Epidermal melanocyte (primary cell): ENCODE data around the gene GBF1.
"Not testable (repeated sequence)": the region's sequence is repeated elsewhere in the genome, so short reads cannot be mapped to it uniquely, and the experiment has no call there.

Experiments
- DNase-seq: peaks from one replicate; pipeline ENCODE4 v3.0.0; 2011; ENCODE audit warnings: low spot score; ENCODE audit not compliant: insufficient read length

GBF1 gene

DNA sequence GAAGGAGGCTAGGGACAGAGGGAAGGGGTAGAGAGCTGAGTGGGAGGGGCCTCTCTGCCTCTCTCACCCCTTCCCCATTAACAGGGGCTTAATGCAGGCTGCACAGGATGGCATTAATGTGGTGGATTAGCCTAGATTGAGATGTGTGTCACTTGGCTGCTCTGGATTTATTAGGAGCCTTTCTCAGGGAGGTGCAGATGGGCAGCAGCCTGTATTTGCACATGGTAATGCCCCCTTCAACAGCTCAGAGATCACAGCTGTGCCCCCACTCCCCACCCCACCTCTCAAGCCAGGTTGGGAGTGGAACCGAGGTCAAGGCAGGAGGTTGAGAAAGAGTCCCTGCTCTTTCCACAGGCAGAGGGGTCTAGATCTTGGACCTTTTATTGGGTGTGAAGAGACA lies 11.3 kb upstream of the GBF1 start:
- no peak for DNase-seq

DNA sequence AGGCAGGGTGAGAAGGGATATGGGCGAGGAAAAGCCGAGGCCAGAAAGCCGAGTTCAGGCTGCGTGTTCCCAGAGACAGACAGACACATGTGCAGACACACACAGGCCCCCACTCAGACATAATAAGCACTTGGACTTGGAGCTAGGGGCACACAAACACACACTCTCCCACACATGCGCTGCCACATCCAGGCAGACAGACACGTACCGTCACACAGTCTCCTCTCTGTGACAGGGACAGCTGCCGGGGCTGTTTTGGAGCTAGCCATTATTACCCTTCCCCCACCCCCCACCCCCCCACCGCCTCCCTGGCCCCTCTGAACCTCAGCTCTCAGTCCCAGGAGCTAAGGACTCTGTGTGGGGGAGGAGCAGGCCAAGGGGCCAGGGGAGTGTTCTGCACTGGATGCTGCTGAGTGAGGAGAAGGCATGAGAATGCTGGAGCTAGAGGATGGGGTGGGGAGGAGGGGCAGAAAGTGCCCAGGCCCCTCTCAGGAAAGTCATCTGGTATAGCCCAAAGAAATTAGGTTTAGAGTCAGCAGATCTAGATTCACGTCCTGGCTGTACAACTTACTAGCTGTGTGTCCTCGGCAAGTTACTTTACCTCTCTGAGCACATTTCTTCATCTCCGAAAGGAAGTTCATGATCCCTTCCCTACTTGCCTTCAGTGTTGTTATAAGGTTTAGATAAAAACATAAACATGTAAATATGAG lies 10.3 kb upstream of the GBF1 start:
- DNase-seq = no peak

- no peak for DNase-seq
Observed at GRCh38 chr10:102235598-102235920, 9.8 kb upstream of the GBF1 start.

DNA sequence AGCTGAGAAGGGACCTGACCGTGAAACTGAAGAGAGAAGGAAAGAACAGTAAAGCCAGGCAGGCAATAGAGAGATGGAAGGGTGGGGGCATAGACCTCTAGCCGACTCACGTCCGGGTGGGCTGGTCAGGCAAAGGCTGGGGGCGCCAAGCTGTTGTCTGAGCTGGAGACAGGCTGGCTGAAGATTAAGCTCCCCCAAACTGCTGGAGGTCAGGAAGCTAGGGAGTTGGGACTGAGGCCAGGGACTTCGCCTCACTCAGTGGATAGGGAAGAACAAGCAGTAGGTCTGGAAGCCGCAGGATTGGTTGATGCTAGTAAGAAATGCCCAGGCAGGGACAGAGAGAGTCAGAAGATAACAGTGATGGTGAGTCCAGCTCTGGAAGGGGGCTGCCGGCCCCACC lies 9.3 kb upstream of the GBF1 start:
- no peak for DNase-seq

- DNase-seq = no peak
Observed at GRCh38 chr10:102237711-102238252, 7.5 kb upstream of the GBF1 start.

GRCh38 chr10:102240467-102241031 lies 4.8 kb upstream of the GBF1 start:
- DNase-seq = no peak

GRCh38 chr10:102241032-102241443 lies 4.3 kb upstream of the GBF1 start:
- DNase-seq = no peak

GRCh38 chr10:102241444-102242117 lies 3.8 kb upstream of the GBF1 start, which contains the start of gene PITX3:
Gene PITX3, minus strand, starts transcription at chr10:102241512. Its CDS starts 9,432 bp downstream, at chr10:102232080.
- peak; percentile 98 for DNase-seq

- DNase-seq = no peak
Observed at GRCh38 chr10:102242118-102242485, 3.2 kb upstream of the GBF1 start.

DNA sequence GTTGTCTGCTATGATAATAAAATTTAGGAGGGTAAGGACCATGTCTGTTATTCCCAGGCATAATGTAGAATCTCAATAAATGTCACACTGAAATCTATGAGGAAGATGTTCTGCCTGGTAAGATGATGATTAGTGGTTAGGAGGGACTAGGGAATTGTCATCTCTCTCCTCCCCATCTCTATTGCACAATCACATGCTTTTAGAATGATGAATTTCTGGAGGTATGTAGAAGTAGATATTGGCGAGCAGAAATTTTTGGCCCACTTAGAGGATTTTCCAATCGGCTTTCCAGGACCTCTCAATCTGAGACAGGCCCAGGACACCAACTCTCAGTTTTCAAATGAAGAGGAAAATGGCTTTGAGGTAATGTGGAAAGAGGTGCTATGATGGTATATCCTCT lies 2.0 kb upstream of the GBF1 start:
- DNase-seq = no peak

DNA sequence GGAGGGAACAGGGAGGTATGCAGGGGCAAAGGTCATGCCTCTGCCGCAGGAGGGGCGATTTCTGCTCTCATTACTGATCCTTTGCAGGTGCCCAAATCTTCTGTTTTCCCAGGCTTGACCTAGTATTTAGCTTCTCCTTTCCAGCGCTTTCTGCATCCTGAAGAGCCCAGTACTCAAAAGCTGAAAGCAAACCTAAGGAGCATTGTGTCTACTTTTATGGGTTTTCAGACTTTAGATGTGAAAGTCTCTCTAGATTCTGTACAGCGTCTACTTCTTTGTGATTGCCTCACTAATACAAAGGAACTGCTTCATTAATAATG lies 560 bp downstream of the GBF1 start:
- DNase-seq = no peak

DNA sequence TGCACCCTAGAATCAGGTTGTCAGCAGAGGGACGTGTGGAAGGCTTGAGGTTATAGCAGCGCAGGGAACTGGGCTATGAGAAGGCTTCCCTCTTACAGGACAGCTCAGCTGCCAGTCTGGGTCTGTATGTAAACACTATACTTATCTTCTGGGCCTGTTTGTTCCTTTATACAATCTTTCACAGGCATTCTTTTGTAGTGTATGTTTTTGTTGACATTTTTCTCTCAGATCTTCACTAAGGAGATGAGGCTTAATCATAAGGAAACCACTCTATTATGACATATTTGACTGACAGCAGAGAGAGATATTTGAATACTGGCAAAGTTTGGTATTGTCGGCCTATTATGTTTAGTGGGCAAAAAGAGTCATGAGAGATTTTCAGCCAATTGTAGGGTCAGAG lies 929 bp downstream of the GBF1 start:
- no peak for DNase-seq

DNA sequence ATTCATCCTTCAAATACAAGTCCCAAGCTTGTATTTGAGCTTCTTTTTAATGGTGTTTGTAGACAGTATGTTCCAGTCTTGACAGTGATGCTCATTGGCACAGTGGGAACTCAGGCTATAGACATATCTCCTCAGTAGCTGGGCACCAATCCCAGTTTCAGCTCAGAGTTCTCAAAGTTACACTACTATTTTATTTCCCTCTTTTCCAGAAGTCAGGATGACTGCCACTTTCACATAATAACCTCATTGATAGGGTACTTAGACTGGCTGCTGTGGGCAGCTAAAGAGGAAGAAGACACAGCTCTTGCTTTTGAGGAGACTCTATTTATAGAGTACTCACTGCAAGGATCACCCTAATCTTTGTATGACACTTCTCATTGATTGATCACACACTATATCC lies 2.4 kb downstream of the GBF1 start:
- DNase-seq = no peak

DNA sequence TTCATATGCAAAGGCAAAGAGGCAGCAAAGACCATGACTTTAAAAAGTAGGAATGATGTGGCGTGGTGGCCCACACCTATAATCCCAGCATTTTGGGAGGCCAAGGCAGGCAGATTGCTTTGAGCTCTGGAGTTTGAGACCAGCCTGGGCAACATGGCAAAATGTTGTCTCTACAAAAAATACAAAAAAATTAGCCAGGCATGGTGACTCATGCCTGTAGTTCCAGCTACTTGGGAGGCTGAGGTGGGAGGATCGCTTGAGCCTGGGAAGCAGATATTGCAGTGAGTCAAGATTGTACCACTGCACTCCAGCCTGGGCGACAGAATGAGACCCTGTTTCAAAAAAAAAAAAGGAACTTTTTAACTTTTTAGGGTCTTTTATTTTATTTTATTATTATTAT lies 7.2 kb downstream of the GBF1 start:
- not testable (repeated sequence) for DNase-seq

DNA sequence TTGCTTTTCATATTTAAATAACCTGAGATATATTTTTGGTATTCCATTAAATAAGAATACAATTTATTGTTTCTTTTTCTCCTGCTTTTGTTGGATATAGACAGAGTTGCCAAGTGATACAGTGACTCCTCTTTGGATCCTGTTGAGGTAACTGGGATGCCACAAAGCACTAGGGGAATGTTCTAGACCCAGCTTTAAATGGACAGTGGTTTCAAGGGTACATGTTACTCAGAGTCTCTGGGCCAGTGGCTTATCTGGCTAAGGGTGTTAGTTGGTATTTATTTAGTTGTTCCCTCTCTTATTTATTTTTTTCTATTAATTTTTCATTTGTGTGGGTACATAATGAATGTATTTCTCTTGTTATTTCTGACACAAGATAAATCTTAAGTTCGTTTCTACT lies 9.1 kb downstream of the GBF1 start:
- no peak for DNase-seq

- DNase-seq = no peak
Observed at GRCh38 chr10:102255404-102255803, 10.1 kb downstream of the GBF1 start.

DNA sequence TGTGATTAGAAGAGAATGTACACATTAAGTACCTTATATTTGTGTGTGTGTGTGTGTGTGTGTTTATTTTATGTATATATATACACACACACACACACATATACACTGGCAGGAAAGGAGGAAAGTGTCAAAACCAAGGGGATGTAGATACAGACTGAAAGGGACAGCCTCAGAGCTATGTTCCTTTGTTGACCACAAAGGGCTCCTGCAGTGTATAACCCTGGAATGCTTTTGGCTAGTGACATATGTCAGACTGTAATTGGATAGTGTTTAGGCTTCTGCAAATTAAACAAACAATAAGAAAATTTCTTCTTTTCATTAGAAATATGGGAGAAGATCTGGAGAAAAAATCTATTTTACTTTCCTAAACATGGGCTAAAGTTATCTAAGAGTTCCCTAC lies 15.9 kb downstream of the GBF1 start:
- DNase-seq = no peak

DNA sequence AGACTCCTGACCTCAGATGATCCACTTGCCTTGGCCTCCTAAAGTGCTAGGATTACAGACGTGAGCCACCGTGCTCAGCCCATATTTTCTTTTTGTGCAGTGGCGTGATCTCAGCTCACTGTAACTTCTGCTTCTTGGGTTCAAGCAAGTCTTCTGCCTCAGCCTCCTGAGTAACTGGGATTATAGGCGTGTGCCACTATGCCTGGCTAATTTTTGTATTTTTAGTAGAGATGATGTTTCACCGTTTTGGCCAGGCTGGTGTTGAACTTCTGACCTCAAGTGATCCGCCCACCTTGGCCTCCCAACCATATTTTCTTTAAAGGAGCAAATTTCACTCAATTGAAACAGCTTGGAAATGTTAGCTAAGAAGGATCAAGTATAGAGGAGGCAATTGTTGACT lies 16.5 kb downstream of the GBF1 start:
- no peak for DNase-seq

- no peak for DNase-seq
Observed at GRCh38 chr10:102262744-102263370, 17.5 kb downstream of the GBF1 start.

- DNase-seq = no peak
Observed at GRCh38 chr10:102264371-102264770, 19.0 kb downstream of the GBF1 start.

DNA sequence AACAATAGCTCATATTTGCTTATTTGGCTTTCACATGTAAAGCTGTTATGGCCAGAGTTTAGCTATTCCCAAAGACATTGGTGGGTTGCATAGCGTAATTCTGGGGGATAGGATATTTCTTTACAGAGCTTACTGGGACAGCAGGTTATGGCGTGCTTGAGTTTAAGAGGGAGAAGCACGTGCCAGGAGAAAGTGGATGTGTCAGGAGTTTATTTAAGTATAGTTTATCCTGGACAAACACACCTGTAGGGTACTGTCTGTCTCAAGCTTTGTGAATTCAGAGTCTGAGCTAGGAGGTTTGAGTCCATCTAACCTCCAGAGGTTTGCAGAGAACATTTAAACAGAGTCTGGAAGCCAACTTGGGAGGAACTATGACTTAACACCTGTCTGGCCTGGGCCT lies 21.3 kb downstream of the GBF1 start:
- DNase-seq = no peak

- no peak for DNase-seq
Observed at GRCh38 chr10:102267748-102268147, 22.4 kb downstream of the GBF1 start.
